ENCODE data around the gene NFIB.

The NFIB gene

DNA sequence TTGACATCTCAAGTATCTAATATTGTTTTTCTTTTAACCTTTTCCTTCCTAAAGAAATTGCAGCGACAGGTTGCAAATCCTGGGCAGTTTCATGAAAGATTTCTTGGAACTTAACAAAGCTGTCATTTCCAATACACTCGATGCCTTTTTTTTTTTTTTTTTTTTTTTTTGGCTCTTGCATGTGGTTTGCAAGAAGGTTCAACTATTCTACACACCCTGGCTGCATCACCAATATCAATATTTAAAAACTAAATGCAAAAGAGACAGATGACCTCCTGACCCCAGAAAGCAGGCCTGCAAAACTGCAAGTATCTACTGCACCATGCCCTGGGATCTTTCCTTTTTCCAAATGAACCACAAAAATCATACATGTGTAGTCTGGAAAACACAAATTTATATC, 4.4 kb upstream of the NFIB start:
- no peak for DNase-seq

DNA sequence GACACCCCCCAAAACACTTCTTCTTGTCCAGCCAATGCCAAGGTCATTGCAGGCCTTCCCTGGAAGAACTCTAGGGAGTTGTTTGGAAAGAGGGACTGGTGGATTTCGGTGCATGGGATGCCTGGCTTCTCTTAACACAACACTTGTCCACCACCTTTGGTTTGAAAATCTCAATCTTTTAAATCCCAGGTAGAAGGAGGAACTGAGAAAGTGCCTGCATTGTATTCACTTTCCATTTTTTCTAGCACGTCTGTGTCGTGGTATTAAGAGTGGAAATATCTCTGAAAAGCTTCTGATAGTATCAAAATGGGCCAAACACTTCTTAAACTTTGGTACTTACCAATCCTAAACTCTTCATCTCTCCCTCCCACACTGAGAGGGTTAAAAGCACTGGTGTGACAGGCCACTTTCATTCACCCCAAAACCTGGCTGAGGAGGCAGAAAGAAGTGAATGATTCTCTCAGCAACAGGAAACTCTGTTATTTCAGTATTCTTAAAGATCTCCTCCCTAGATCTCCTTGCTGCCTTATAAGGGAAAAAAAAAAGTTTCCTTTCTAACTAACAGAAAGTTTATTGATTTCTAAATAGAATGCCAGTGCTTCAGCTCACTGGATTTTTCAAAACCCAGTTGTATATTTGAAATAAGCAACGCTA, 3.9 kb upstream of the NFIB start:
- DNase-seq, result peak; percentile 22

DNA sequence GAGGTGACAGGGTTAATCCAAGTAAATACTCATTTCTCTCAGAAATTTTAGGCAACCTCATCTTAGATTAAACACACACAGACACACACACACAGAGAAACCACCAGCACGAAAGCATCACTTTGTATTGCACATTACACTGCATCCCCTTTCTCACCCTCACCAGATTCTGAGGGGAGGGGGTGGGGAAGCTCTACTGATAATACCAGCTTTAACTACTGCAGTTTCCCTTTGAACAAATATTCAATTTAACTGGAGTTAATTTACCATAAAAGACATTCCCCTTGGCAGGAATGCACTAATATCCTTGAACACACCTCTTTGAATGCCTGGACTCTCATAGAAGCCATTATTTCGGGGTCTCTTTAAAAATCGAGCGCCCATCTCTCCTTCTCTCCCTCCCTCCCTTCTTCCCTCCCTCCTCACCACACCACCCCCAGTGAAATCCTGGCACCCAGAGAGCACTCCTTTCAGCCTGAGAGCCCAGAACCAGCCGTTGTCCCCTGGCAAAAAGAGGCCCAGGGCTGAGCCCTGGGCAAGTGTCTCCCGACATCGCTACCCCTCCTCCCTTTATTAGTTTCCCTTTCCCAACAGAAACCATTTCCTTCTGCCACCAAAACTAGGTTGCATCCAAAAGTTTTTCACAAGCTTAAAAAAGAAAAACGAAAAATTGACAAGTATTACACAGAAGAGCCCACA, 2.8 kb upstream of the NFIB start:
- peak; percentile 64 for DNase-seq

- peak; percentile 71 for DNase-seq
Measured at GRCh38 chr9:14315875-14316601, 2.1 kb upstream of the NFIB start.

DNA sequence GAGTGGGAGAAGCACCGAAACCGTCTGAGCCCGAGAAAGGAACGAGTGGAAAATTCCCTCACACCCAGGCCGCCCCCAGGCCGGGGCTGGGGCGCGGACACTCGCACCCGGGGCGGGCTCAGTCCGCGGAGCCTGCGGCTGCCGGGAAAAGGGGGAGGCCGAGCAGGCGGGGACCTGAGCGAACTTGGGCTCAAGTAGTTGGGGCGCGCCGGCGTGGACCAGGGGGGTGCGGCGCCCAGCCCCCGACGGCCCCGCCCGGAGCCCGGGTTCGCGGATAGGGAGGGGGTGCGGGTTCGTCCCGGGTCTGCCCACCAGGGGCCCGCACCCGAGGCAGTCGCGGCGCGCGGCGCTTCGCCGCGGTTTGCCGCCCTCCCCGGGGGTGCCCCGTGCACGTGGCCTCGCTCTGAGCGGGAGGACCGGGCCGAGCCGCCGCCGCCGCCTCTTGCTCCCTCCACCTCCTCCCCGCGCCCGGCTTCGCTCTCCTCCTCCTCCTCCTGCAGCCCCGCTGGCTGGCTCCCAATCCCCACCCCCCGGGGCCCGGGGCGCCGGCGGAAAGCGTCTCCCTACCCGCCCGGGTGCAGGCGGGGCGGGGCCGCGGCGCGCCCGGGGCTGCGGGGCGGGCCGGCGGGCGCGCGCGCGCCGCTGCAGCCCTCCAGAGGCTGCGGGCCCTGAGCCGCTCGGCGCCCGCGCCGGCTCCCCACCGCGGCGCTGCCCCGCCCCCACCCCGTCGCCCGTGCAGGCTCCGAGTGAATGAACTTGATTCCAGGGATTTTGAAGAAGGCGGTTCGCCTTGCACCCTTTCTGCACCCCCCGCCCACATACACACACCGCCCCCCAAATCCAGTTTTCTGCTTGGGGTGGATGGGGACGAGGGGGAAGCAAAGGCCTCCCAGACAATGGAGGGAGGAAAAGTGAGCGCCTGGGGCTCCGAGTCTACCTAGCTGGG, 1.3 kb upstream of the NFIB start:
- peak; percentile 85 for DNase-seq

DNA sequence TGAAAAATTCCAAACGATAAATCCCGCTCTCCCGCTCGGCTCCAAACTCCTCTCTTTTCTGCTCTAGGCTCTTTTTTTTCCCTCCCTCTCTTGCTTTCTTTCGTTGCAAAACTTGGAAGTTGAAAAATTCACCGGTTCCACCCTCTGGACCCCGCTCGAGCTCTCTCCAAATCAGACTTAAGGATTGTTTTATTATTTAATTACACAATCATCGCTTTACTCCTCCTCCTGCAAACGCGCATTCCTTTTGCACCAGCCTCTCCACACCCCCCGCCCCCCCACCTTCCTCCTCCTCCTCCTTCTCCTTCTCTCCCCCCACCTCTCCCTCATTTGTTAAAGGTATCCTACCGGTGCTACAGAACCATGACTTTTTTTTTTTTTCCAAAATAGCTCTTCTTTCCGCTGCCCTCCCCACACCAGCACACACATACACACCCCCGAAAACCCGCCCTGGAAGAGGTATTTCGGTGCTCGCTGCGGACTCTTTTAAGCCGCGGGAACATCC, 535 bp upstream of the NFIB start:
- DNase-seq, result peak; percentile 88

- DNase-seq, result peak; percentile 62
Measured at GRCh38 chr9:14313378-14313940, 482 bp downstream of the NFIB start.

- DNase-seq, result peak; percentile 65
Measured at GRCh38 chr9:14312719-14313377, 1.1 kb downstream of the NFIB start.

GRCh38 chr9:14311956-14312685, 1.8 kb downstream of the NFIB start:
- peak; percentile 49 for DNase-seq

DNA sequence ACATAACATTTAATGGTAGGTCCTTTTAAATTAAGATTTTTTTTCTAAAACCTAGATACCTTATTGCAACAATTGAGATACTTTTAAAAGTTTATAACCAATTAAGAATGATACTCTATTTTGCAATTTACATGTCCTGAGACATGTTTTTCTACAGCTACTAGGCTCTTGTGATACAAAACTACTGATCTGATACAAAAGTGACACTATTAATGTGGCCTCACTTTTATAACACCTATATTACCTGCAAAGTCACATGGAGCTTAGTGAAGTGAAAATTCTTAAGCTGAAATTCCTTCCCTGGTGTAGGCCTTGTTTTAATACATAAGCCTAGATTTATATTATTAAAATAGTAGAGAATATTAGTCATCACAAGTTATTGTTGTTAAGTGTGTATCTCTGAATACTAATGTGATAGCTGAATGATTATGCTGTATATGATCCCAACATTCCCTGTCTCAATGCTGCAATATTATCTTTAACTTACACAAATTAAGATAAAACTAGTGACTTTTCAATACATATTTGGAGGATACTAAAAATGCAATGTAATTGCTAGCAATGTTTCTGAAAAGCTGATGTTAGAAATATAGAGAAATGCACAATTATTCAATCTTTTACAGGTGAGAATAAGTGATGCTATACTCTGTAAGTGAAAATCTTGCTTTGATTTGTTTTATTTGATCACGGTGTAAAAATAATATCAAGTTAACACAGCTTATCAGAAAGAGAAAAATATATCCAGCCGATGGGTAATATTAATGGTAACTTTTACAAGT, 2.6 kb downstream of the NFIB start:
- peak; percentile 39 for DNase-seq

DNA sequence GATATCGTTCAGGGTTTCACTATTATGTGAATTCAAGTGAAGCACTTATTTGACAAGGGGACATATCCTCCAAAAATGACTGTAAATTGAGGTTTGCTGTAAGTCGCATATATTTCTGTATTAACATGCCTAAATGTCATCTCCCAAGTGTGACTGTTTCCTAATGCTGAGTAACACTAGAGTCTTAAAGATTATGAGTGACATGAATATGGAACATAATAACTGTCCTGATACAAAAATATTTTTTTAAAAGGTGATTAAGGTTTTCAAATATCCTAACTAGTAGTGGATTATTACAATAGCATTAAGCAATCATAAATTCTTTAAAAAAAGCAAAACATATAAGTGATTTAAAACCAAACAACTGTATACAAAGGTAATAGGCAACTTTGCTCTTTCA, 3.6 kb downstream of the NFIB start:
- DNase-seq, result peak; percentile 12

DNA sequence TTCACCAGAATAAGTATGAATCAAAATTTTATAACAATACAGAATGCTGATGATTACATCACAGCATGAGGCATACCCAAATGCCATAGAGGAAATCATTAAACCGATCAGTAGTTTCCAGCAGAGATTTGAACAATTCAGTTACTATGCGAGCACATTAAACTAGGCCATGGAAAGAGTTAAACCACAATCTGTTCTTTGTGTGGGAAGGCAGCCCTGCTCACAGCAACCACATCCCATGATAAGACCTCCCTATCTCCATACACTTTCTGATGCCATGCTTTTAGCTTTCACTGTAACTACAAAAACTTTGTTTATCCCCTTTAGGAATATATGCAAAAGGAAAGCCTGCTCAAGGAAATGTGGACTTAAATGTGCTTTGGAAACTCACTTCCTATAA, 4.5 kb downstream of the NFIB start:
- peak; percentile 75 for DNase-seq

DNA sequence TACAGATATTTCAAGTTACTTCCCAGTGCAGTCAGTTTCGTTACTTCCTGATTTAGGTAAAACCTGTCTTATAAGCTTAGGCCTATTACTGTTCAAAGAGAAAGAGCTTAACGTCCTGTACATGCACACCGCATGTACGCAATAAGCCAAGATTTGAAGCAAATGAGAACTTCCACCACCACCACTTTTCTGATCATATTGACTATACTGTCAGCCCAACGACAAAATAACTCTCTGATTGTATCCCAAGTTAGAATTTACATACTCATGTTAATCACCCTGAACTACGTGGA, 5.1 kb downstream of the NFIB start:
- peak; percentile 67 for DNase-seq

DNA sequence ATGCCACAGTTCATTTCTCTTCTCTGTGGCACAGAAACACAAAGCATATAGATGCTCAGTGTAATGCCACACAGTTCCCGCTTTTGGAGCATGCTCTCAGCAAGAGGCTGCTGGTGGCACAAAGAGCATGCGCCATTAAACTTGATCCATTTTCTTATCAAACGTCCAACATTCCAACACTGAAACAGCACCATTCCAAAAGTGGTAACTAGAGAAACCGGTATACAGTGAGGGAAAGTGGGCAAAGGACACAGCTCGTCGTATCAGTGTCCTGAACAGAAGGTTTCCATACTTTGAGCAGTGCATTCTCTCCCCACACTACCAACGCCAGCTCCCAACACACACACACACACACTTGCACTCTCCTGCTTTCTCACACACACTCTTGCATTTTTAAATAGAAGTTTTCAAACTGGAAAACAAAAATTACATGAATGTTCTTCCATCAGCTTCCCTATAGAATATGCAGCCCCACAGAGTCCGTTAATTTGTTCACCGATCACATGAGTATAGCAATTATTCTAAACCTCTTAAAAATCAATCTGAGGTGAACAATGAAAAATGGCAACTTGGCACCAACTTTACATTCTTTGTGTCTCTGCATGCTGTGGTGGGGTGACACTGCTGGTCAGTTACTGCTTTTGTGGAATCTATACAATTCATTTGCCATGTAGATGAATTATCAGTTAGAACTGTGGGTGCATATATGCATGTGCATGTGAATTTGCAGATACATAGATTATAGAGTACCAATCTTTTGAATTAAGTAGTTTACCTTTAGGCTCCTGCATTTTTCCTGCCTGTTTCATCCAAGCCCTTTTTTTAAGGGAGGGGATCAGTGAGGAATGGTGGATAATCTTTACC, 5.7 kb downstream of the NFIB start:
- DNase-seq, result peak; percentile 54

DNA sequence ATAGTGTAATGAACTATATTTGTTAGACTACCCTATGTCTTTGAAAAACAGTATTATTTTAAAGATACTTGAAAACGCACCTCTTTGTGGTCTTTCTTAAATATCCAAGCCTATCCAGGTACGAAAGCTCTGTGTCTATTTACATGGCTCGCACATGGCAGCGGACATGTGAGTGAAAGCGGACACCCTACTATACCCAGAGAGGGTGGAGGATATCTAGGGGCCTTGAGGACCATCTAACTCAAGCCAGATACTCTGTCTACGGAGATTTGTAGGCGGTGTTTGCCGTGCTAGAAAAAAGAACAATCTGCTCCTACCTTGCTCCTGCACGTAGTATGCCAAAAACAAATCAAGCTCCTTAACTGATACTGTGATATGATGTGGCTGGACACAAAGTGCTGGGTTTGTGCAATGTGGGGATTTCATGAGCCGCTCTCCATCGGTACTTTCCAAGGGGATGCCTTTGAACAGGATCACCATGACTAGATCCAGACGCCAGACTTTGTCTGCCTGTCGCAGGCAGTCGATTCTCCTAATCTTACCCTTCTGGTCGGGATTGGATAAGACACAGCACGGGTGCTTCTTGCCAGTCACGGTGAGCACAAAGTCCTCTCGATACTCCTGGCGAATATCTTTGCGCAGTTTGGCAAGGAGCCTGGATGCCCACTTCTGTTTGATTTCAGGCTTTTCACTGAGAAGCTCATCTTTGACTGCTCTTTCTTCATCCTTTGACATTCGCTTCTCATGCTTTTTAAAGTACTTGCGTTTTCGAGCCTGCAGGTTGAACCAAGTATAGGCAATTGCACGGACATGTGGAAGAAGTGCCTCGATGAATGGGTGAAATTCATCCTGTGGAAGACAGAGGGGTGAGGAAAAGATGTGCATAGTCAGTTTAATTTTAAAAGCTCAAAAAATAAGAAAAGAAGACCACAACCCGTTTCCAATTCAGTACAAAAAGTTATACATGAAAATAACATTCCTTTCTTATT, 7.0 kb downstream of the NFIB start:
- DNase-seq, result peak; percentile 75

DNA sequence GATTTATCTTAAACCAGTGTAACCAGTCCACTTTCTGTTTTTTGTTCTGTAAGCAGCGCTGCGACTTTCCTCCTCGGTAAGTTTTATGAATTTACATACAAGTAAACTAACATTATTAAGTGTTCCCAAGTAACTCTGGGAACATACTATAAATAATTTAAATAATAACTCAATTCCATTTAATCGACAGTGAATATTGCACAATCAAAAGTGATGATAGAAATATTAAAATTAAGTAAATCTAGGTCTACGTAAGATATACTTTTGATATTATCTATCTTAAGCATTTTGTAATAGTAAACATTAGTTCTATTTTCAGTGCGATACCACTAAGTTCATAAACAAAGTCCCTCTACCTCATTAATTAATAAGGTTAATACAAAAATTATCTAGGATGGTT, 7.8 kb downstream of the NFIB start:
- no peak for DNase-seq

DNA sequence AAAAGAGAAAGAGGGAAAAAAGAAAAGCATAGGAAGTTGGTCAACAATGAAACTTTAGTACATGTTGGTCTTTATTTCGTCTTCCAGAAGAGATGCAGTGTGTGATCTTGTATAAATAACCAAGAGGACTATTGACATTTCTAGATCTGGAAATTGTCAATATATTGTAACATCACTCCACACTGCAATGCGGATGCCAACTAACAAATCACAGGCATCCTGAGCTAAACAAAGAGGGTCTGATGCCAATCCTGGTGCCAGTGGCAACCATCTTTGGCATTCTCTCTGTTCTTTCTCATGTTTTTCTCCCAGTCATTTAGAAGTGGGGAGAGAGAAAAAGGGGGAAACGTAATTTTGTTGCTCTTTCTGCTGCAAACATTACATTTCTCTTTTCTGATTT, 9.7 kb downstream of the NFIB start:
- no peak for DNase-seq

DNA sequence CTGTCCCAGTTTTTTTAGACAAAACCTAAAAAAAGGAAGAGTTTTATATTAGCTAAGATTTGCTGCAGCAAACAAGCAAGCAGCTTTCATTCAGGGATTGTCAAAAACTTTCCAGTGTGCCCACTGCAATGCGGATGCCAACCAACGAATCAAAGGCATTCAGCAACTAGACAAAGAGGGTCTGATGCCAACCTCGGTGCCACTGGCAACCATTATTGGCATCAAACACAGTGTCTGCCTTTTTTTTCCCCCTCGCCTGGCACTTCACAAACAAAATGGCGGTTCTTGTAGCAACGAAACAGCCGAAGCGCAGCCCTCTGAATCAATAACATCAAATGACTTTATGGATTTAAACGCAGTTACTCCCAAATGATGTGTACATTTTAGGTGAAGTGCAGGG, 10.4 kb downstream of the NFIB start:
- DNase-seq, result no peak
